Kidney capillary endothelial cell (primary cell): ENCODE data around the gene POLR3E.
A peak's percentile ranks its signal among the peaks of the same experiment; 100 is the strongest.

Experiments used
- DNase-seq: peaks from one replicate; pipeline ENCODE4 v3.0.0-alpha.2; 2018; ENCODE audit warnings: low spot score

POLR3E gene, protein sequence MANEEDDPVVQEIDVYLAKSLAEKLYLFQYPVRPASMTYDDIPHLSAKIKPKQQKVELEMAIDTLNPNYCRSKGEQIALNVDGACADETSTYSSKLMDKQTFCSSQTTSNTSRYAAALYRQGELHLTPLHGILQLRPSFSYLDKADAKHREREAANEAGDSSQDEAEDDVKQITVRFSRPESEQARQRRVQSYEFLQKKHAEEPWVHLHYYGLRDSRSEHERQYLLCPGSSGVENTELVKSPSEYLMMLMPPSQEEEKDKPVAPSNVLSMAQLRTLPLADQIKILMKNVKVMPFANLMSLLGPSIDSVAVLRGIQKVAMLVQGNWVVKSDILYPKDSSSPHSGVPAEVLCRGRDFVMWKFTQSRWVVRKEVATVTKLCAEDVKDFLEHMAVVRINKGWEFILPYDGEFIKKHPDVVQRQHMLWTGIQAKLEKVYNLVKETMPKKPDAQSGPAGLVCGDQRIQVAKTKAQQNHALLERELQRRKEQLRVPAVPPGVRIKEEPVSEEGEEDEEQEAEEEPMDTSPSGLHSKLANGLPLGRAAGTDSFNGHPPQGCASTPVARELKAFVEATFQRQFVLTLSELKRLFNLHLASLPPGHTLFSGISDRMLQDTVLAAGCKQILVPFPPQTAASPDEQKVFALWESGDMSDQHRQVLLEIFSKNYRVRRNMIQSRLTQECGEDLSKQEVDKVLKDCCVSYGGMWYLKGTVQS

DNA sequence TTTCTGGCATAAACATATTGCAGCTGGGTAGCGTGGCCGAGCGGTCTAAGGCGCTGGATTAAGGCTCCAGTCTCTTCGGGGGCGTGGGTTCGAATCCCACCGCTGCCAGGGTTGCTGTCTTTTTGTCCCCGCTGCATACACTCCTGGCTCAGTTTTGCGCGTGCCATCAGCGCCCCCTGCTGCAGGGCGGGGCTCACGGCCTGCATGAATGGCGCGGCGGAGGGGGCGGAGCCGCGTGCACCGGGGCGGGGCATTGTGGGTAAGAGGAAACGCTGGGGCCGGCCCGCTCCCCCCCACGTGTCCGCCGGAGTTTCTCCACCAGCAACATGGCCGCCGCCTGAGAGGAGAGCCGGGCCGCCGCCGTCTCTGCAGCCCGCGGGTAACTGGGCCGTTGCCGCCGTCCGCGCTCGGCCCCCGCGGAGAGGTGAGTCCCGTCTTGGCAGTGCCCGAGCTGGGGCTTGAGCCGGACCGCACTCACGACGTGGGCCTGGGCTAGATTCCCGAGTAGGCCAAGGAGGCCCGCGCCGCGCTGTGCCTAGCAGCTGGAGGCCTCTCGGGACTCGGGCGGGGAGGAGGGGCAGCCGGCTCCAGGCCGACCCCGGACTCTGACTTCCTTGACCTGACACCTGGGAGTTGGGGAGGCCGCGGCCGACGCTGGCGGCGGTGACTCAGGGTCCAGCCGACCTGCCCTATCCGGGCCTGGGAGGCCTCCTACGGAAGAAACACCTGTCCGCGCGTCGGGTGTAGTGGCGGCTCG, at the start of gene POLR3E:
Gene POLR3E (plus strand): TSS at position 296 of the 757 bp plus-strand sequence. CDS start 5,560 bp downstream, outside the sequence.
- DNase-seq = peak; percentile 99

DNA sequence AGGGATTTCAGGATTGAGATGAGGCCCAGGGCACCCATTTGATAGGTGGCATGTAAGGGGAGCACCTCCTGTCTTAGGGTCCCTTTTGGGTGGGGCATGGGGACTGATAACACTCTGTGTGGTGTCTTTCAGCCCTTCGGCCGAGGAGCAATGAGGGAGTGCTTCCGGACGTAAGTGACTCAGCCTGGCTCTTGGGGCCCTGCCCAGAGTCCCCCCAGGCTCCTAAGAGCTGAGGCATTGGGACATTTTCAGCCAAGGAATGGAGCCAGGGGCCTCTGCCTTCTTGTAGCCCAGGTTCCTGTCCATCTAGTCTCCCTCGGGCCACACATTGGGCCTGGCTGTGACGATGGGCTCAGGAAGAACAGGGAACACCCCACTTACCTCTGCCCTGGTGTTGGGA, 46.7 kb upstream of the POLR3E start:
- DNase-seq = no peak

DNA sequence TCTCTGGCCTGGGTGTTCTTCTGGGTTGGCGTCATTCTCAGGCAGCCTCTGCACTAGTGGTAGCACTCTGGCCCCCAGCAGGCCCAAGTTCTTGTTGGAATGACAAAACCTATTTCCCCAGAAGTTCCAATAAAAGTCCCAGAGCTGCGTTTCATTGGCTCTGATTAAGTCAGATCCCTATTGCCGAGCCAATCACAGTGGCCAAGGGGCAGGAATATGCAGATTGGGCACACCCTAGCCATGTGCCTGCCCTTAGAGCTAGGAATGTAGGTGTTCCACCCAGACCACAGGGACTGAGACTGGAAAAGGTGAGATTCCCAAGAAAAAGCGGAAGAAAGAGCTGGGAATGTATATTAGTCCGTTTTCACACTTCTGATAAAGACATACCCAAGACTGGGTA, 44.9 kb upstream of the POLR3E start:
- no peak for DNase-seq

GRCh38 chr16:22253272-22253671, 43.9 kb upstream of the POLR3E start:
- no peak for DNase-seq

DNA sequence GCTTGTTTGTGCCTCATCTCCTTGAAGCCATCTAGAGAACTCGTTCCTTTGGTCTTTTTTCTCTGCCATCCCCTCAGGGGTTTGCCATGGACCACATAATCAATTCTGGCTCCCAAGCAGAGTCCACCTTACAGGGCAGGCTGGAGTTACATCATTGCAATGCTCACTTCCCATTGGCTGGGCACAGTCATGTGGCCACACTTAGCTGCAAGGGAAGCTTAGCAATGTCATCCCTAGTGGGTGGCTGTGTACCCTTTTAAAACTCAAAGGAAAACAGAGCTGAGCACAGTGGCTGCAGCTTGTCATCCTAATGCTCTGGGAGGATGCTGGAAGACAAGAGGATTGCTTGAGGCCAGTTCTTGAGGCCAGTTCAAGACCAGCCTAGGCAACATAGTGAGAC, 41.9 kb upstream of the POLR3E start:
- DNase-seq = no peak

DNA sequence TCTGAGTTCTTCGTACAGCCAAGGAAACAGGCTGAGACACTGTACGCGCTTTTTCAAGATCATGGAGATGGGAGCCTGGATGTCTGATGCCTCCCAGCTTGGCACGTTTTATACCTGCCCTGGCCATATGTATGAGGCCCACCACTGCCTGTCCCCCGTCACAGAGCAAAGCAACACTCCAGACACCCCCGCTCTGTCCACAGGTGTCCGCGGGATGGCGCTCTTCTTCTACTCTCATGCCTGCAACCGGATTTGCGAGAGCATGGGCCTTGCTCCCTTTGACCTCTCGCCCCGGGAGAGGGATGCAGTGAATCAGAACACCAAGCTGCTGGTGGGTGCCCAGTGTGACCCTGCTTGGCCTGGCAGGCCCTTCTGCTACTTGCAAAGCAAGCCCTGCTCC, 39.8 kb upstream of the POLR3E start:
- DNase-seq = no peak

GRCh38 chr16:22260490-22260889, 36.7 kb upstream of the POLR3E start:
- no peak for DNase-seq

DNA sequence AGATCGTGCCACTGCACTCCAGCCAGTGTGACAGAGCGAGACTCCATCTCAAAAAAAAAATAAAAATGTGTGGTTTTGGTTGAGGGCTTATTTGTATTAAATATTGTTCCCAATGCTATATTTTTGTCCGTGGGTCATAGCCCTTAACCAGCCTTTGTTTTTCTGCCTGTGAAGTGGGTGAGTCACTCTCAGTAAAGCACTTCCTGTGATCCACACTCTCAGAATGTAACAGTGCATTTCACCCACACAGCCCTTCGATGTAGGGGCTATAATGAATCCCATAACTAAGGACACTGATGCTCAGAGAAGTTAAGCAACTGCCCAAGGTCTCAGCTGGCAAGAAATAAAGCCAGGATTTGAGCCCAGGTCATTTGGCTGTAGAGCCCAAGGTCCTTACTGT, 34.7 kb upstream of the POLR3E start:
- peak; percentile 42 for DNase-seq

DNA sequence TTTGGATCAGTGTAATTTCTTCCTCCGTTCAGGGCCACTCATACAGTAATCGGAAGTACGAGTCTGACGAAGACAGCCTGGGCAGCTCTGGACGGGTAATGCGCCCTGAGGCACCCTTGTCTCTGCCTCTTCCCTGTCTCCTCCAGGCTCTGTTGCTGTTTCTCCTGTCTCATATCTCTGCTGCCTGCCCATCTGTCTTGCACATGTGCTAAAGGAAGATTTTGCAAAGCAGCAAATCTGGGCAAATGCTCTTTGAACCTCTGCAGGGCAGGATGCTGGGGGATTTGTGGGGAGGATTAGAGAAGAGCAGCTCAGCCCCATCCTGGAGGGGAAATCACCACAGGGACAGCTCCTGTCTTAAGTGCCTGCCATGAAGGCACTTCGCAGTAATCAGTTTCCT, 32.4 kb upstream of the POLR3E start:
- DNase-seq = no peak

GRCh38 chr16:22265351-22265750, 31.9 kb upstream of the POLR3E start:
- no peak for DNase-seq

DNA sequence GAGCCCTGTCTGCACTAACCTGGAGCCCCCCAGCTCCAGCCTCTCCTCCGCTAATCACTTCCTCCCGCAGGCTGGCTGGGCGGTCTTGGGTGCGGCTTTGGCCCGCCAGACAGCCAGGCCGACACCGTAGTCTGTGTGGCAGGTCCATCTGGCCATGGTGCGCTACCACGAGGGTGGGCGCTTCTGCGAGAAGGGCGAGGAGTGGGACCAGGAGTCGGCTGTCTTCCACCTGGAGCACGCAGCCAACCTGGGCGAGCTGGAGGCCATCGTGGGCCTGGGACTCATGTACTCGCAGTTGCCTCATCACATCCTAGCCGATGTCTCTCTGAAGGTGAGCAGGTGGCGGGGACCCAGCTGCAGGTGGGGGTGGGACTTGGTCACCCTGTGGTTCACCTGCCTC, 30.7 kb upstream of the POLR3E start:
- no peak for DNase-seq

DNA sequence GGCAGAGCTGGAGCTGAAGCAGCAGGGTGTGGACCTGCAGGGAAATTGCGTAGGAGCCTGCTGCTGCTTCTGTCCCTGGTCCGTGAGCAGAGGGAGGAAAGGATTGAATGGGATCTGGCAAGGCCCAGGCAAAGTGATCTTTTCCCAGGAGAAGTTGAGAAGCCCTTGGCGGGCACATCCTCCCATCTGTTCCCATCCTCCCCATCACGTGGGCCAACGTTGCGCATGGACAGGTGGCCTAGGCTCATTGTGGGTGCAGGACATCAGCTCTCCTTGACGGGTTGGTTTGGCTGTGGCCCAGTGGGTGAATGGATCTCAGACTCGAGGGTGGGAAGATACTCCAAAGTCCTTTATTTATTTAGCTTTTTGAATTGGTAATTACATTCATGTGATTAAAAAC, 29.4 kb upstream of the POLR3E start:
- DNase-seq = no peak

DNA sequence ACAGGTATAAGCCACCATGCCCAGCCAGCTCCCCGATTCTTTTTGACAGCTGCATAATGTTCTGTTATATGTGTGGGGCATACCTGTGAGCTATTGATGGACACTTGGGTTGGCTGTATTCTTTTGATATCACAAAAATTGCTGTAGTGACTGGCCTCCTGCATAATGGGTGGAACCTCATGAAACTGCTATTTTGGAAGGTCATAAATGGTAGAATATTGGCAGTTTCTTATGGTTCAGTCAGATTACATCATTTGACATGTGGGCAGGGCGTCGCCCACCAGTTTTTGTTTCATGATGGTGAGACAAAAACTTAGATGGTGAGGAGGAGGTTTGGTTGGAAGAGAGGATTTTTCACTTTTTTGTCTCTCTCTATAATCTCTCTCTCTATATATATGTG, 26.7 kb upstream of the POLR3E start:
- DNase-seq = no peak

DNA sequence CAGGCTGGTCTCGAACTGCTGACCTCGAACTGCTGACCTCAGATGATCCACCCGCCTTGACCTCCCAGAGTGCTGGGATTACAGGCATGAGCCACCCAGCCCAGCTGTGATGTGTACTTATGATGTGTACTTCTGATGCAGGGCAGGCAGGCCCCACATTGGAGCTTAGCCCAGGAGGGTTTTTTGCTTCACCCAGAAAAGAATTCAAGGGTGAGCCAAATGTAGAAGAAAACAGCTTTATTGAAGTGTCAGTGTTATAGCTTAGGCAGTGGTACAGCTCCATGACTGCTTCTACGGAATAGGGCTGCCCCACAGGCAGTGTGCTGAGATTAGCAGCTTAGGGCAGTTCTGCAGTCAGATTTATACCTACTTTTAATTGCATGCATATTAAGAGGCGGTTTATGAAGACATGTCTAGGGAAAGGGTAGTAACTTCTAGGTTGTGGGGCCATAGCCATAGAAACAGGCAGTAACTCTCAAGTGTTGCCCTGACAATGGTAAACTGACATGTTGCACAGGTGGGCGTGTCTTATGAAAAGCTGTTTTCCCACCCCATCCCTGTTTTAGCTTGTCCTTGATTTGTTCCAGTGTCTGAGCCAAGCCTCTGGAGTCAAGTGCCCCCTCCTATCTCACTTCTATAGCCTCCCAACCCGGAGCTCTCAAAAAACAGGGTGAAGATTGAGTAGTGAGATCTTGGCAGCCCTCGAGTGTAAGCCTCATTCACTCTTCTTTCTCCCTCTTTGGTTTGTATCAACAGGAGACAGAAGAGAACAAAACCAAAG, 24.1 kb upstream of the POLR3E start:
- DNase-seq = no peak

GRCh38 chr16:22274916-22275315, 22.3 kb upstream of the POLR3E start:
- no peak for DNase-seq

- no peak for DNase-seq
Observed at GRCh38 chr16:22278441-22279230, 18.6 kb upstream of the POLR3E start.

- no peak for DNase-seq
Observed at GRCh38 chr16:22282254-22282892, 14.8 kb upstream of the POLR3E start.

DNA sequence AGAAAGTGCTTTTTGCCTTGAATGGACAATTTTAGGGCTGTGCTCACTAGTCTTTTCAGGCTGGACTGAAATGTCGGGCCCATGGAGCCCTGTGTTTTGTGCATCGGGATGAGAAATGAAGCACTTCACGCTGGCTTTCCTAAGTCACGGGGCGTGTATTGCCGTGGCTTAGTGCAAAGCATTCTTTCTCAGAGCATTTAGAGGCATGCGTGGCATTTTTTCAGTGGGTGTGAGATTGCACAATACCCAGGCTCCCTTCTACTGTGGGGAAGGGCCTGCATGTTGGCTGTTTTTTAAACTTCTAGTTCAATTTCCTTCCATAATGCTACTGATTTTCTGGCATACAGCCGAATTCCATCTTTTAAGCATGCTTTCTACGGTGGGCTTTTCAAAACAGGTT, 12.6 kb upstream of the POLR3E start:
- no peak for DNase-seq

- no peak for DNase-seq
Observed at GRCh38 chr16:22285080-22285479, 12.1 kb upstream of the POLR3E start.

GRCh38 chr16:22291020-22291419, 6.2 kb upstream of the POLR3E start:
- no peak for DNase-seq

DNA sequence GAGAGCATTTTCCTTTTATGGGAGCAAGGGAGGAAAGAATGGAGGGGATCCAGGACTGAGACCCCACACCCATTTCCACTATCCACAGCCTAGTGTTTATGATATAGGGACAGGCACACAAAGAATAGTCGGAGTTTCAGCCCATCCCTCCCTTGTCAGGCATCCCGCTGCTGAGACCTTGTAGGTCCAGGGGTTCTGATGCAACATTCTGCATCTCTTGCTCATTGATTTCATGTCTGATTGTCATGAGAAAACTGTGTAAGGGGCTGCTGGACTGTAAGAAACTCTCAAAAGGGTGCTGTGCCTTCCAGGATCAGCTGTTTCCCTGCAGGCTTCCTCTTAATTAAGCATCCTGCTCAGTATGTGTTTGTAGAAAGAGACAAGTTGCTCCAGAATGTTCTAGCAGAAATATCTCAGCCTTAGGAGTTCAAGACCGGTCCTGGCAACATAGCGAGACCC, 5.3 kb upstream of the POLR3E start:
- DNase-seq = no peak
